MCF 10A (cell line): ENCODE results near the gene PAIP2B. TPM values are rescaled to one million over a fixed set of nuclear protein-coding genes. Genes with fewer than 3 reads are reported as not detected.

ENCODE experiments used
- BruUV-seq: library from RNA; stranded (reverse); fragments of 400-500 nt; replicated peaks from 2 replicates; lab custom pipeline; 2021; lab: Mats Ljungman, UMichigan
- CTCF ChIA-PET: fragments of 300-600 bp; sonication (Branson Sonifier 250); formaldehyde crosslinking; extraction: SDS; loops from one replicate; lab custom pipeline; 2021; ENCODE audit warnings: antibody characterized with exemption, inconsistent platforms; lab: Yijun Ruan, JAX
- POLR2A ChIA-PET: fragments of 300-600, 350-650 bp; sonication (Branson Sonifier 250); formaldehyde crosslinking; extraction: SDS; loops from one replicate; lab custom pipeline; 2020; ENCODE audit warnings: antibody characterized with exemption, inconsistent platforms; lab: Yijun Ruan, JAX
- DNase-seq: peaks from one replicate; pipeline ENCODE4 v3.0.0-alpha.2; 2018; ENCODE audit not compliant: unreplicated experiment
- H3K27ac Mint-ChIP-seq: one replicate; pipeline ENCODE4 v1.8.0; 2022; ENCODE audit warnings: mild to moderate bottlenecking, low read depth, mixed read lengths; ENCODE audit not compliant: unreplicated experiment
- H3K27me3 Mint-ChIP-seq: one replicate; pipeline ENCODE4 v1.8.0; 2022; ENCODE audit warnings: mixed read lengths; ENCODE audit not compliant: insufficient read depth, unreplicated experiment
- H3K36me3 Mint-ChIP-seq: one replicate; pipeline ENCODE4 v1.8.0; 2022; ENCODE audit warnings: mild to moderate bottlenecking, moderate library complexity, mixed read lengths; ENCODE audit not compliant: insufficient read depth, unreplicated experiment
- H3K4me1 Mint-ChIP-seq: one replicate; pipeline ENCODE4 v1.8.0; 2022; ENCODE audit warnings: mixed read lengths; ENCODE audit not compliant: insufficient read depth, unreplicated experiment
- H3K4me3 Mint-ChIP-seq: one replicate; pipeline ENCODE4 v1.8.0; 2022; ENCODE audit warnings: mild to moderate bottlenecking, moderate library complexity, mixed read lengths; ENCODE audit not compliant: unreplicated experiment
- H3K9me3 Mint-ChIP-seq: one replicate; pipeline ENCODE4 v1.8.0; 2022; ENCODE audit warnings: mixed read lengths; ENCODE audit not compliant: unreplicated experiment
- CTCF ChIP-seq: fragments of 200-600 bp; IDR thresholded peaks from one replicate; pipeline ENCODE4 v1.8.0; 2022; ENCODE audit warnings: antibody characterized with exemption, mild to moderate bottlenecking; ENCODE audit not compliant: unreplicated experiment
- intact Hi-C: fragments of 100-400 bp; cut with micrococcal nuclease; formaldehyde crosslinking; loops from 2 replicates; pipeline ENCODE4 v1.14.1; 2022
- total RNA-seq: library from RNA; stranded (reverse); gene quantifications from 2 replicates; pipeline ENCODE4 v1.2.3, GENCODE V29; 2022

The PAIP2B gene
- total RNA-seq, 1 experiment from 2014 or later, result 1.4 TPM

GRCh38 chr2:71244302-71244660 is 17.4 kb upstream of the PAIP2B start:
- H3K4me3 Mint-ChIP-seq, result no peak overlapping the region

GRCh38 chr2:71243634-71244301 is 16.9 kb upstream of the PAIP2B start:
- no peaks in the 10 kb centered on the region for H3K9me3 Mint-ChIP-seq
- H3K36me3 Mint-ChIP-seq, result no peaks in the 10 kb centered on the region
- no peak overlapping the region for H3K27ac Mint-ChIP-seq
- BruUV-seq, result no TSS peak
- CTCF ChIA-PET, result interaction anchor here (1.2 kb wide), 1 partner anchor 20 kb away, joined by 4 read pairs; no protein-coding TSS in a partner anchor
- peaks cover 74% of the 10 kb centered on the region for H3K27me3 Mint-ChIP-seq
- POLR2A ChIA-PET, result interaction anchor here (0.6 to 2.2 kb wide), 6 partner anchors 15 to 177 kb away, joined by 3 to 15 read pairs (median 4); partner anchors contain the start of gene PAIP2B
- TF ChIP-seq CTCF, result no peak
- H3K4me1 Mint-ChIP-seq, result no peaks in the 10 kb centered on the region
- no peak for DNase-seq
- no peak overlapping the region for H3K4me3 Mint-ChIP-seq
- intact Hi-C loops, result no loop called here

More at GRCh38 chr2:71244302-71244660, 17.4 kb upstream of the PAIP2B start:
- Mint-ChIP-seq H3K27ac (no peak overlapping the region), H3K9me3 (no peaks in the 10 kb centered on the region), H3K27me3 (peaks cover 71% of the 10 kb centered on the region), H3K4me1 (no peaks in the 10 kb centered on the region), H3K36me3 (no peaks in the 10 kb centered on the region)
- DNase-seq, result no peak
- POLR2A ChIA-PET, result interaction anchor here (0.6 to 2.2 kb wide), 6 partner anchors 15 to 177 kb away, joined by 3 to 15 read pairs (median 4); partner anchors contain the start of gene PAIP2B
- intact Hi-C loops, result no loop called here
- BruUV-seq, result no TSS peak
- no peak for TF ChIP-seq CTCF
- CTCF ChIA-PET, result interaction anchor here (0.5 to 1.2 kb wide), 3 partner anchors 20 to 1317 kb away, joined by 4 read pairs; no protein-coding TSS in a partner anchor

GRCh38 chr2:71240794-71241193 is 13.9 kb upstream of the PAIP2B start:
- Mint-ChIP-seq H3K4me1 (no peaks in the 10 kb centered on the region), H3K27ac (no peak overlapping the region), H3K36me3 (no peaks in the 10 kb centered on the region), H3K4me3 (no peak overlapping the region), H3K9me3 (no peaks in the 10 kb centered on the region), H3K27me3 (peaks cover 75% of the 10 kb centered on the region)
- ChIA-PET POLR2A (no interaction called here), CTCF (interaction anchor here (0.6 to 0.7 kb wide), 2 partner anchors 9 to 91 kb away, joined by 4 read pairs; partner anchors contain the start of gene ZNF638)
- no peak for DNase-seq
- TF ChIP-seq CTCF, result no peak
- BruUV-seq, result no TSS peak
- intact Hi-C loops, result no loop called here

GRCh38 chr2:71238089-71238488 is 11.2 kb upstream of the PAIP2B start:
- POLR2A ChIA-PET, result interaction anchor here (3.0 kb wide), 1 partner anchor 11 kb away, joined by 15 read pairs; the partner anchor contains the start of gene PAIP2B
- no peaks in the 10 kb centered on the region for H3K4me1 Mint-ChIP-seq
- DNase-seq, result no peak
- BruUV-seq, result no TSS peak
- intact Hi-C loops, result no loop called here
- H3K4me3 Mint-ChIP-seq, result no peak overlapping the region
- no peak overlapping the region for H3K27ac Mint-ChIP-seq
- peaks cover 7% of the 10 kb centered on the region for H3K9me3 Mint-ChIP-seq
- no peak for TF ChIP-seq CTCF
- CTCF ChIA-PET, result interaction anchor here (0.9 kb wide), 1 partner anchor 21 kb away, joined by 3 read pairs; no protein-coding TSS in a partner anchor
- peaks cover 65% of the 10 kb centered on the region for H3K27me3 Mint-ChIP-seq
- H3K36me3 Mint-ChIP-seq, result no peaks in the 10 kb centered on the region
